ENCODE measurements around the gene WDR27.

- TF ChIP-seq POLR2A (IDR thresholded peaks at IDR 0.05; ENCODE audit: low read length), result no peak
- TF ChIP-seq GATA1 (IDR thresholded peaks at IDR 0.05; ENCODE audit: low read depth, low read length), result no peak
These were observed 173.1 kb downstream of the WDR27 start for GRCh38 chr6:169528755-169529154.

Measured in erythroblast (primary cell).